Umbilical cord (tissue), 2 donors: ENCODE results near the gene ZNF664. TPM values are rescaled to one million over a fixed set of nuclear protein-coding genes. Genes with fewer than 3 reads are reported as not detected.
"Not testable (repeated sequence)": the region's sequence is repeated elsewhere in the genome, so short reads cannot be mapped to it uniquely, and the experiment has no call there.

Experiments
- DNase-seq: peaks from one replicate; pipeline ENCODE4 v3.0.0-alpha.2; 2015; ENCODE audit warnings: low spot score
- total RNA-seq: library from RNA; depleted of rRNA; stranded (reverse); fragments of >200 nt; gene quantifications from one replicate; pipeline ENCODE4 v1.2.3, GENCODE V29; 2014; ENCODE audit warnings: low replicate concordance; ENCODE audit not compliant: insufficient read depth

ZNF664 gene
- total RNA-seq, 1 donor from 2014 or later: 28.6 TPM

DNA sequence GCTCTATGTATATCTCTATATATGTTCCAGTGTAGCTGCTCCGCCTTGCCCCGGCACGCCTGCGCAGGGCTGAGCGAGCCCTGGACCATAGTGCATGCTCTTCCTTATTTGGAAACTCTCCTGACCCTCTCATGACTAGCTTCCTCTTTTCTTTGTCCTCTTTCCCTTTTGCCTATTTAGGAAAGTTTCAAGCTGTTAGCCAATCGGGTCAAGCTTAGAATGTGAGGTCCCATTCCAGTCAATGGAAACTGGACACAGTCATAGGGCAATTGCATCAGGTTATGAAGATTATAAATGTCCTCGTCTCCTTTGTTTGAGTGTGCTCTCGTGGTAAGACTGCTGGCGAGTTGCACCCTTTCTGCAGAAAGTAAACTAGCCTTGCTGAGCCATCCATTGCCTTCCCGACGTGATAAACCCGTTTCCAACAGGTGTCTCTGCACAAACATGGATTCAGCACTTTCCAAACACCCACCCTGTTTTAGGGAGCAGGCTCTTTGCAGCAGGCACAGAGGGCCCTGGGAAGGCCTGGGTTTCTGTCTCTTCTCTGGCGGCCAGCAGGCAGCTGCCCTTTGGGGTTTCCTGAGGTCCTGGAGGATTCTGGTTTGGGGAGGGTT is 31.3 kb upstream of the ZNF664 start:
- no peak for DNase-seq

DNA sequence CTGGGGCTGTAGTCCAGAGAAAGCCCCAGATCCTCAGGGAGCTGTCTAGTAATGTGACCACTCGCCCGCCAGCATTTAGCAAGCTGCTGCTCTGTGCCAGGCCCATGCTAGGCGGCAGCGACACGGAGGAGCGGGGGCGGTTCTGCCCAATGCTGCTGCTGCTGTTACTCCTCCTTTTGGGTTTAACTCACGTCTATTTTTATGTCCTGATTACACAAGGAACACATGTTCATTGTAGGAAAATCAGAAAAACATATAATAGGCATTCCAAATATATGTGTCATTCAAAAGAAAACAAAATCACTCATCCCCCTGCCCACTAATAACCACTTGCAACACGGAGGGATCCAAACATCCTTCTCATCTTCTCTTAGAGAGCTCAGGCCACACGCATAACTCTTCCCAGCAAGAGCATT is 30.8 kb upstream of the ZNF664 start:
- DNase-seq: no peak

DNA sequence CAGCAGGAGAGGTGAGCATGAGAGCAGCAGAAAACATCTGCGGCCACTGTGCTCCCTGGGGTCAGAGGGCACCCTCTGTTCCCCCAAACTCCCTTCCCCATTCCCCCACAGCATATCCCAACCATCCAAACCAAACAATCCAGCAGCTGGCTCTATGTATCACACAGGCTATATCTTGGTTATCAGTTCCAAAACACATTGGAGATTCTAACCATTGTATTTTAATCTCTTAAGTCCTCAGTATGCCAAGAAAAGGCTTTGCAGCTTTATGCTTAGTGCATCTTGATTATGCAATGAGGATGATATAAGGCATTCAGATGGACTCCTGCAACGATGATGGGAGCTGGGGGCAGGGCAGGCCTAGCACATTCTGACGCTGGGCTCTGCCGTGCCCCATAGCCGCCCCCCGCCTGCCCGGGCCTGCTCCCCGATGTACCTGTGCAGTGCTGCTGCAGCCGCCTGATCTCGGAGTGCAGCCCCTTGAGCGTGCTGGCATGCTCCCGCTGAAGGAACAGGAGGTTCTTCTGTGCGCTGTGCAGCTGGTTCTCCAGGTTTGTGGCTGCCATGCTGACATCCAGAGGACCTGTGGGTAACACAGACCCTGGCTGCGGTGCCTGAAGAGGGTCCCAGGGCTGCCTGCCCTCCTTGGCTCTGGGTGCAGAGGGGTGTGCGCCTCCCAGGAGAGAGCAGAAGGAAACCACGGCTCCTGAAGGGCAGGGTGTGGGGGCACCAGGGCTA is 29.9 kb upstream of the ZNF664 start:
- no peak for DNase-seq

DNA sequence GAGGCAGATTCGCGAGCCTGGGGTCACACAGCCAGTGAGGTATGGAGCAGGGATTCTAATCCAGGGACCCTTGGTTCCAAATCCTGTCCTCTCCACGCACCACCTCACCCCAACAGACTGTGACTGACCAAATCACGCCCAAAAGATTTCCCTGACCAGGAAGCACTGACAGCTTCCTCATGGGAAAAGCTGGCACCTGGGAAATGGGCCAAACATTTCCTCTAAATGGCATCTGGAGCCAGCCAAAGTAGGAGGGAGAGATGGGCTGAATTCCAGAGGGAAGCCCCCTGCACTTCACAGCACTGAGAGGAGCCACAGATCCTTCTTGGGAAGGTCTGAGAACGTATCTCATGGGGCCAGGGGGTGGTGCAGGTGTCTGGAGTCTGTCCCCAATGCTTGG is 29.2 kb upstream of the ZNF664 start:
- no peak for DNase-seq

DNA sequence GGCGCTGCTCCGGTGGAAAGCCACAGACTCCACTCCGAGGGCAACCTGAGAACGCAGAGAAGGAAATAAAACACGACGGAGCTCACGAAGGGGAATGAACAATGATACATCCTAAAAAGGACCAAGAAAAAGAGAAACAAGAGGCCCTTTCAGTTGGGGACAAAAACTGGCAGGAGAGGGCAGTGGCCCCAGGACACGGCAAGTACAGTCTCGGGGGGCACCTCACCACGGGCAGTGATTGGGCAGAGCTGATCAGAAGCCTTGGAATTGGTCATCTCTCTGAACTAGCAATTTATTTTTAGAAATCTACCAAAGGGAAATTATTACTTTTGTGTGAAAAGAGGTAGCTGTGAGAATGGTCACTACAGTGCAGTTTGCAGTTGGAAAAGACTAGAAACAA is 28.3 kb upstream of the ZNF664 start:
- no peak for DNase-seq

DNA sequence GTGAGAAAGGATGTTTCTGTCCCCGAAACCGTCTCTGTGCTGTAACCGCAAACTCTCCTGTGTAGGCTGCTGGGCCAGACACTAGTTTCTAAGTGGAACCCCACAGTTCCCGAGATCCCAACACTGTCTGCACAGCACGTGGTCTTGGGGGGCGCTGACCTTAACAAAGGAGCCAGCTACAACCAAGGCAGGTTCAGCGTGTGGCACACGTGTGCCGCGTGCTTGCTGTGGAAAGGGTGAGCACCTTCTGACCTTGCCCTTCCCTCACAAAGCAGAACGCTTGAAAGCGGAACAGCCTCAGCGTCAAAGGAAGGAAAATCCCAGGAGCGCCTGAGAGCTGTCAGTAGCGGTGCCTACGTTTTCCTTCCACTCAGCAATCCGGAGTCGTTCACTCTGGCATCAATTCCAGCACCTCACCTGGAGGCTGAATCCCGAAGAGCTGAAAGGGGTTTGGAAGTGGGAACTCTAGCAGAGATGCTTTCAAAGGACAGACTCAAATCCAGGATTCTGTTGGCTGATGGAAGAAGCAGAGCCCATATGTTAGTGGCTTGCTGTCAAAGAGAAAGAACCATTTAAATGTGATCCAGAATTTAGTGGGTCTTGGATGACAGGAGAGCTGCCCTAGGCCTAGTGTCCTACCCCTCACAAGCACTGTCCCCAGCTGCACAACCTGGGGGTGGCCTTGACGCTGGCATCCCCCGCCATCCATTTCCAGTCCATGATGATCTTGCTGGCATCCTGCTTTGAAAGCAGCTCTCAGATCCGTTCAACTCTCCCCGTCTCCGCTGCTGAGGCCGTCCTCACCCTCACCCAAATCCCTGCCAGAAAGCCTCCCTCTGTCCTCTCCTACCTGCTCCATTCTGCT is 27.5 kb upstream of the ZNF664 start:
- DNase-seq: no peak

DNA sequence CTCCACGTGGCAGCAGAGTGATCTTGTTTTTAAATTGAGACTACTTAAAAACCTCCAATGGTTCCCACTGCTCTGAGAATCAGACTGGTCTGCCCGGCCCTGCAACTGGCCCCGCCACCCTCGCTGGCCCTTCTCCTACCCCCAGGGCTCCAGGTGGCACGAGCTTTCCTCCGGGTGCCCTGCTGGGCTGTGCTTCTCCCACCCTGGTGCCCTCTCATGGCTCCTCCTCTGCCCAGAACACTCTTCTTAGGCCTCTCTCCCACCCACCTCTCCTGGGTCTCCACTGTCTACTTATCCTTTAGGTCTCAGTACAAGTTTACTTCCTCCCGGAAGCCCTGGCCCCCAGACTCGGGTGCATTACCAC is 26.9 kb upstream of the ZNF664 start:
- no peak for DNase-seq

DNA sequence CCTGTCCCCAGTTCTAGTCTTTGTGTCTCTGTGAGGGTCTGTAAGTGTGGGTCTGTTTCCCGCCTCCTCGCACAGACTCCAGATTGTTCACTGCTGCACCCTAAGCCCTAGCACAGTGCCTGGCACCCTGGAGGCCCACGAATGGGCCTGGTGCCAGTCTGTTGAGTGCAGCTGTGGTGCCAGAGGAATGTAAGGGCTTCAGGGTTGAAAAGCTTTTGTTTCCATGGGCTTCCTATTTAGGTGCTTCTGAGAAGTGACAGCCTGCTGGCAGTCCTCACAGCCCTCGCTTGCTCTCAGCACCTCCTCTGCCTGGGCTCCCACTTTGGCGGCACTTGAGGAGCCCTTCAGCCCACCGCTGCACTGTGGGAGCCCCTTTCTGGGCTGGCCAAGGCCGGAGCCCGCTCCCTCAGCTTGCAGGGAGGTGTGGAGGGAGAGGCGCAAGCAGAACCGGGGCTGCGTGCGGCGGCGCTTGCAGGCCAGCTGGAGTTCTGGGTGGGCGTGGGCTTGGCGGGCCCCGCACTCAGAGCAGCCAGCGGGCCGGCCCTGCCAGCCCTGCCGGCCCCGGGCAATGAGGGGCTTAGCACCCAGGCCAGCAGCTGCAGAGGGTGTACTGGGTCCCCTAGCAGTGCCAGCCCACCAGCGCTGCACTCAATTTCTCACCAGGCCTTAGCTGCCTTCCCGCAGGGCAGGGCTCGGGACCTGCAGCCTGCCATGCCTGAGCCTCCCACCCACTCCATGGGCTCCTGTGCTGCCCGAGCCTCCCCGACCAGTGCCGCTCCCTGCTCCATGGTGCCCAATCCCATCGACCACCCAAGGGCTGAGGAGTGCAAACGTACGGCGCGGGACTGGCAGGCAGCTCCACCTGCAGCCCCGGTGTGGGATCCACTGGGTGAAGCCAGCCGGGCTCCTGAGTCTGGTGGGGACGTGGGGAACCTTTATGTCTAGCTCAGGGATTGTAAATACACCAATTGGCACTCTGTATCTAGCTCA is 26.2 kb upstream of the ZNF664 start:
- not testable (repeated sequence) for DNase-seq

DNA sequence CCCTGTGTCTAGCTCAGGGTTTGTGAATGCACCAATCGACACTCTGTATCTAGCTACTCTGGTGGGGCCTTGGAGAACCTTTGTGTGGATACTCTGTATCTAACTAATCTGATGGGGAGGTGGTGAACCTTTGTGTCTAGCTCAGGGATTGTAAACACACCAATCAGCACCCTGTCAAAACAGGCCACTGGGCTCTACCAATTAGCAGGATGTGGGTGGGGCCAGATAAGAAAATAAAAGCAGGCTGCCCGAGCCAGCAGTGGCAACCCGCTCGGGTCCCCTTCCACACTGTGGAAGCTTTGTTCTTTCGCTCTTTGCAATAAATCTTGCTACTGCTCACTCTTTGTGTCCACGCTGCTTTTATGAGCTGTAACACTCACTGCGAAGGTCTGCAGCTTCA is 25.5 kb upstream of the ZNF664 start:
- DNase-seq: not testable (repeated sequence)

DNA sequence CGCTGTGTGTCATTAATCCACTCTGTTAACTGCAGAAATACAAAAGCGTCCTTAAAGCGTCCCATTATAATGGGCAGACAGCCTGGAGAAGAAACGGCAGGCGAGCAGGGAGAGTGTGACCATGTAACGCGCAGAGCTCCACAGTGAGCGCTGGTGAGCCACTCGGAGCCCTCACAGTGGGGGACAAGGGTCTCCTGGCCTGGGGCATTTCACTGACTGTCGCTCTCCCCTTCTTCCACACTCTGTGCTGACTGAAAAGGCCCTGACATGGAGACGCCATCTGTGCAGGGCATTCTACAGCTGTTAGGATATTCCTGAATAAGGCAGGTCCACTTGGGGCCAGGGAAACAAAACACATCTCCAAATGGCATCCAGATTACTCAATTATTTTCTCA is 24.6 kb upstream of the ZNF664 start:
- DNase-seq: no peak

DNA sequence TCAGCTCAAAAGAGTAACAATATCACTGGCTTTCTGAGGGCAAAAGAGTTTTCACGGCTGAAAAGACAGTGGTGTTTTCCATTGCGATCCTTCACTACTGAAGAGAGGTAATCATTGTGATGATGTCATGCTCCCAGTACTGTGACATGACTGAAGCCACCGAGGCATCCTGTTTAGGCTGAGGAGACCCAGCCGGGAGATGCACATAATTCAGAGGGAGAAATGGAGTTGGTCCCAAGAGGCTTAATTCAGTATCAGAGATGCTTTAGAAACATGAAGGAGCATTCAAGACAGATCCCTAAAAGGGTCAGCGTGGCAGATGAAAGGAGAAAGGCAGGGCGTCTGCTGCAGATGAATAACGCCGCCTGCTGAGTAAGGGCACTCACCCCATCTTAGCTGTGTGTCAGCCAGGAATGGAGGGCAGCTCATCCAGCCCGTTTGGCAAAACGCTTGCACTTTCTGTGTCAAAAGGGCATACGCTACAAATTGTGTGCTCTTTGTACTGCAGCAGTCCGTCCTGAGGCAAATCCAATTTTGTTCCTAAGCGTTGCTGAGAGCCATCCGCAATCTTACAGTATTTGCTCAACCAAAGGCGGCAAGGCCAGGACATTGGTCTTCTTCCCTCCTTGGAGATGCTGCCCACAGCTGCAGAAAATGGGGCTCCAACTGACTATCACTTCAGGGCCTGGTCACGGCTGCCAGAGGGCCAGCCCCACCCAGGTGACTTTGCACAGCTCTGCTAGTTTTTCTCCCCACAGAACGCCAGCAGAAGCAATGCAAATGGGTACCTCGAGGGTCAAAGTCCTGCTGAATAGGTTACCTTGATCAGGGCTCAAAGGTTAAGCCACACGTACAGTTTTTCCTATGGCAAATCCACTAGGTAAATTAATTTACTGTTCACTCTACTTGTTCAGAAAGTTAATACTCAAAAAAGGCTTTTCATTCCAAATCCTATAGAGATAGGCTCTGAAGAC is 23.9 kb upstream of the ZNF664 start:
- DNase-seq: peak; percentile 25

DNA sequence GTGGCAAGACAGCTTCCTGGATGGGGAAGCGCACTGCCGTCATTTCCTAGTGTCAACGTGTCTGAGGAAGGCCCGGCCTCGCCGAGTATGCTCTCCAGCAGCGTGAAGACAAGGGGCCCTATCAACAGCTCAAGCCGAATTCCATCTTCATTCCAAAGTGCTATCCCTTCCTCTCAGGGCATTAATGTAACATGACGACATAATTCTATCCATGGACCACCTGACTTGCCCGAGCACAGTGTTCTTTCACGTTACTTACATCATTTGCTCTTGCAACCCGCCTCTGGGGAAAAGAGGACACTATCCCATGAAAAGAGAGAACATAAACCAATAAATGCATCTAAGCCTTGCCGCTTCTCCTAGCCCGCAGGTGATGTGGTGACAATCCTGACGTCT is 23.2 kb upstream of the ZNF664 start:
- DNase-seq: no peak

DNA sequence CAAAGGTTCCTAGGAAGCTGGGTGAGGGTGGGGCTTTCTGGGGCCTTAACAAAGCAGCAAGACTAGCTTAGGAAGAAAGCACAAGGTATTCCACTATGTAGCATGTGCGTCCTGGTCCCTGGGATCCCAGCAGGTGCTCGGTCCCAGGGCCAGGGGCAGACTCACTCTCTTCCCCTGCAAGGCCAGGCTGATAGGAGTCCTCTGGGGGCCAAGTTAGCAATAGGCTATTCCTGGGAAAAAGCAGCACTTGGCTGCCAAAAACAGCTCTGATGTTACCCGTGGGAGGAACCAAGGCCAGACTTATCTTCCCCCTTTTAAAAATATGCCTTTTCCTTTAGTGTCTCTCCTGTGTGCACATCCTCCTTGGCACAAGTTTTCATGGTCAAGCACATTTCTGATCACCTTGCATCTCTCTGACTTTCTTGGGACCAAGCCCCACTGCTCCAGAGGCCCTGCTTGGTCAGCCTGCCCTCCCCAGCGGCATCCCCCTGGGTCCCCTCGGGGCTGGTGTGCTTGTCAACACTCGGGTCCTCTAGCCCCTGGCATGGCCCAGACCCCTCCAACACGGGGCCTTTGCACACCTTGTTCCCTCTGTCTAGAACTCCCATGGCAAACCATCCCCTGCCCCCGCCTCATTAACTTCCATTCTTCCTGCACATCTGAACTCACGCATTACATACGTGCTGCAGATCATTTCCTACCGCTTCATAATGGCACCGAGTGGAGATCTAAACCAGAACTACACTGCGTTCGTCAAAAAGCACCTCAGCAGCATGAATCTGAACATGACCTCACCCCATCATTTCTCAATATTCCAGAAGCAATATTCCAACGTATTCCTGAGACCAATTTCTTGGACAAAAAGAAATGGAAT is 22.3 kb upstream of the ZNF664 start:
- DNase-seq: no peak

DNA sequence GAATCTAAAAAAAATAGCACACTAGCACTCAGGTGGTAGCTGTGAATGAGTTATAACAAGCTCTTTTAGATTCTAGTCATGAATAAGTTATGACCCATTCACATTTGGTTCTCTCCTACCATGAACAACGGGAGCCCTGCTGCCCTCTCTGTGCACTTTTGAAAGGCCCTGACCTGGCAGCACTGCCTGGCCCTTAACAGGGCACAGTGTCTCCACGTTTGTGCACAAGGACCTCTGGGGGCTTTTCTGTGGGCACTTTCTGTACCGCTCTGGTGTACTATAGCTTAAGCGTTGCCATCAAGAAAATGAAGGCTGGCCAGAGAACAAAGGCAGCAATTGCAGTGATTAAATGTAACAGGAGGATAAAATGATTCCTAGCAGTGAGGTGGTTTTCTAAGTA is 21.5 kb upstream of the ZNF664 start:
- no peak for DNase-seq

DNA sequence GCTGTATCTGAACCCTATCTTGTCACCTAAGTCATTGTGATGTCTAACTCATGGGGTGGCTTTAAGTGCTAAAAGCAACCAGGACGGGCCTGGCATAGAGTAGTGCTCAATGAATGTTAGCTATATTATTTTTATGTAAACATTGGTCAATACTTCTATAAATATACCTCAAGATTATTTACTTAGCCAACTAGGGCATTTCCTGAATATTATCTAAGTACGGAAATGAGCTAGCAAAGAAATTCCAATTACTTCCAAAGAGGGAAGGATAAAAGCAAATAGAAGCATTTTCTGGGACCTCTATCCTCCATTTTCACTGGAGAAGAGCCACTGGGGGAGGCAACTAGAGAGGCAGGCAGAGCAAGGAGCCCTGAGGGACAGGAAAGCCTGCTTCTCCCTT is 21.0 kb upstream of the ZNF664 start:
- no peak for DNase-seq

DNA sequence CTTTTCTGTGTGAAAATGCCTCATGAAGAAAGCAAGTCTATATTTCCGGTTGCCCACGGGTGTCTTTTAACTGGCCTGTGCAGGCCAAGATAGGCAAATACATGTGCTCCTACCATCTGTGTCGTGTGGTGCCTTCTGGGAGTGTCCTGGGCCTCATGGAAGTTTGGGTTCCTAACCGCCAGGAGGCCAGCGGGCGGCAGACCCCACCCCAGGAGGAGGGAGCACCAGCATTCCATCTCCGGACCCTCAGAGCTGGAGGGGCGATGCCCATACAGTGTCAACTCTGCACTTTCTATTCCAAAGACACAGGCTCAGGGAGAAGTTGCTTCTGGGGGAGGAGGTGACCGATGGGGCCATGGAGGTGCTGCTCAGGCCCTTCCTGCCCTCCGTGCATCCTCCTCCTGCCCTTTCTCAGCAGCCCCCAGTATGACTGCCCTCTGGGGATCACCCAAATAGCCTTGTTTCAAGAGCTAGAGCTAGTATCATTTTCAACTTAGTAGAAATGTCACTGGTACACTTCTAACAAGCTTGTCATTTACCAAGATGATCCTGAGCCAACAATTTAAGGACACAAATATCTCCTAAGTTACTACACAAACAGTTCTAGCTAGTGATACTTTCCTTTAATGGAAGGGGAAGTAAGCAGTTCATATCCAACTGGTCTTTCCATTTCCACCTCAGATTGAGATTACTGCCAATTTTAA is 18.2 kb upstream of the ZNF664 start:
- DNase-seq: no peak

DNA sequence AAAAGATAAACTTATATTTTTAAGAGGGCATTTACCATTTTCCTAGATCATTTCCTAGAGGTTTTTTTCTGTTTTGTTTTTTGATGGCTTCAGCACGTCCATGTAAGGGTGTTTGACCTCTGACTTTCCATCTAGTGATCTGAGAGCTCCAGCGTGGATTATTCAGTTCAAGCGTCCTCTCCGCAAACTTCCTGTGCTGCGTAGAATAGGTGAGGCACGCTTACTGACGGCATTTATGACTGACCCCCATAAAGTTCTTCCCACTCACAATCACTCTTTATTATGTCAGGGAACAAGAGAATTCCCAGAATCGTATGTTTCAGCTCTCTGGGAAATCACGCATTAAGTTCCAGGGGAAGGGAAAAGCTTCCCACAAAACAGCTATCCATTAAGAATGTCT is 16.8 kb upstream of the ZNF664 start:
- DNase-seq: no peak

DNA sequence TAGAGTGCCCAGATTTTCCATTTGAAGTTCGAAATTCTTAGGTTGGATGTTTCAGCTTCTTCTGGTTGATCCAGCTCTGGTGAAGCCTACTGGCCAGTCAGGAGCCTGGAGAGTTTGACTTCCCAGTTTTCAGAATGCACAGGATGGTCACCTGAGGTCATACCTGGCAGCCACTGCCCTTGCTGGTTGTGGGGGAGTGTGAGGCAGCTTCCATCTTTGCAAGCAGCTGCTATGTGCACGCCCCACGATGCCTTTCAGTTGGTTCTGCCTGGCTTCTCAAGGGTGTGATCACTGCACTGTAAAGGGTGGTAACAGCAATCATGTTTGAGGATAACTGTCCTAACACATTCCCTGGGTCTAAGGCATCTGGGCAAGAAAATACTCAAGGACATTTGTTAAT is 15.8 kb upstream of the ZNF664 start:
- no peak for DNase-seq

DNA sequence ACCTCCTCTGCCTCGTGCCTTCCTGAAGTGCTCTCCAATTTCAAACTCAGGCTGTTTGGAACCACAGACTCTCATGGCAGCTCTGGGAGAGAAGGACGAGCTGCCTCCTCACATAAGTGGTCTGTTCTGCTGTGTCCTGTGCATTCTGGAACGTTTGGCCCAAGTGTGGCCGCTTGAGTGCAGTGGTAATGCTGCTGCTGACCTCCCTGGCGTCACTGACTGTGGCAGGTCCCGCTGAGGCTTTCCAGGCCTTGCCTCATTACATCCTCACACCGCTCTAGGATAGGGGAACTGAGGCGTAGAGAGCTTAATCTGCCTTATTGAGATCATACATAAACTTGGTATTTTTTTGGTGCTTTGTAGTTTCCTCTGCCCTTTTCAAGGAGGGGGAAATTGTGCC is 14.6 kb upstream of the ZNF664 start:
- peak; percentile 34 for DNase-seq
